Activated T-helper 2 cell treated with anti-CD3 and anti-CD28 coated beads, Interferon-gamma antibody, Interleukin-2, Interleukin-4, amounts not matched to agents 10 μg/mL and 5 μg/mL and 100 μg/mL, durations not matched to agents 14 hours and 24 hours and 36 hours (primary cell): ENCODE results near the gene TNFRSF25. TPM values are rescaled to one million over a fixed set of nuclear protein-coding genes. Genes with fewer than 3 reads are reported as not detected.

ENCODE experiments used
- DNase-seq: peaks from one replicate; pipeline ENCODE4 v3.0.0; 2021; ENCODE audit warnings: low spot score
- H3K27ac Mint-ChIP-seq: one replicate; pipeline ENCODE4 v1.8.0; 2021; ENCODE audit warnings: mixed read lengths
- H3K27me3 Mint-ChIP-seq: one replicate; pipeline ENCODE4 v1.8.0; 2021; ENCODE audit warnings: low read depth, mixed read lengths
- H3K36me3 Mint-ChIP-seq: one replicate; pipeline ENCODE4 v1.8.0; 2021; ENCODE audit warnings: low read depth, mixed read lengths
- H3K4me1 Mint-ChIP-seq: one replicate; pipeline ENCODE4 v1.8.0; 2021; ENCODE audit warnings: low read depth, mixed read lengths
- H3K4me3 Mint-ChIP-seq: one replicate; pipeline ENCODE4 v1.8.0; 2021; ENCODE audit warnings: low read depth, mild to moderate bottlenecking, moderate library complexity, mixed read lengths
- H3K9me3 Mint-ChIP-seq: one replicate; pipeline ENCODE4 v1.8.0; 2021; ENCODE audit warnings: mixed read lengths
- intact Hi-C: fragments of 100-400 bp; cut with micrococcal nuclease; formaldehyde crosslinking; loops from one replicate; pipeline ENCODE4 v1.15.1; 2023
- total RNA-seq: library from RNA; stranded (reverse); gene quantifications from 2 replicates; pipeline ENCODE4 v1.2.3, GENCODE V29; 2022

The TNFRSF25 gene
- total RNA-seq, 1 donor from 2014 or later, result 89.7 TPM

DNA sequence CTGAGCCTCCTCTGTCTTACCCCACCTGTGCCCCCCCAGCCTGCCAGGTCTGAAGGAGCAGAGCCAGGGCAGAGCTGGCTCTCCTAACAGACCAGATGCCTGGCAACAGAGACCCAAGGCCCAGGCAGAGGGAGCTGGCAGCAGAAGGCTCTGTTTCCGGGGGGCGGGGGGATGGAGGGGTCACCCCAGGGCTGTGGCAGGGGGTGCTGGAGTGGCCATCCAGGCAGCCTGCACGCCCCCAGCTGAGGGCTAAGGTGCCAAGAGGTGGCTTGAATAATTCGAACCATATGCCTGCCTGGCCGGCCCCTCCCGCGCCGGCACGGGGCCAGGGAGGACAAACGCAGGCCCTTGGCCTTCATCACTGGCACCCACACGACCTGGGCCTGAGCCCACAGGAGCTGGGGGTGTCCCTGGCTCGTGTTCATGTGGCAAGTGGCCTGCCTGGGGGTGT lies 41.5 kb upstream of the TNFRSF25 start:
- no peak overlapping the region for H3K27ac Mint-ChIP-seq
- no peaks in the 10 kb centered on the region for H3K9me3 Mint-ChIP-seq
- no peaks in the 10 kb centered on the region for H3K4me1 Mint-ChIP-seq
- no peak overlapping the region for H3K4me3 Mint-ChIP-seq
- DNase-seq, result no peak
- H3K27me3 Mint-ChIP-seq, result no peaks in the 10 kb centered on the region
- intact Hi-C loops, result no loop called here
- no peaks in the 10 kb centered on the region for H3K36me3 Mint-ChIP-seq

GRCh38 chr1:6507037-6507428 lies 41.1 kb upstream of the TNFRSF25 start:
- H3K36me3 Mint-ChIP-seq, result no peaks in the 10 kb centered on the region

DNA sequence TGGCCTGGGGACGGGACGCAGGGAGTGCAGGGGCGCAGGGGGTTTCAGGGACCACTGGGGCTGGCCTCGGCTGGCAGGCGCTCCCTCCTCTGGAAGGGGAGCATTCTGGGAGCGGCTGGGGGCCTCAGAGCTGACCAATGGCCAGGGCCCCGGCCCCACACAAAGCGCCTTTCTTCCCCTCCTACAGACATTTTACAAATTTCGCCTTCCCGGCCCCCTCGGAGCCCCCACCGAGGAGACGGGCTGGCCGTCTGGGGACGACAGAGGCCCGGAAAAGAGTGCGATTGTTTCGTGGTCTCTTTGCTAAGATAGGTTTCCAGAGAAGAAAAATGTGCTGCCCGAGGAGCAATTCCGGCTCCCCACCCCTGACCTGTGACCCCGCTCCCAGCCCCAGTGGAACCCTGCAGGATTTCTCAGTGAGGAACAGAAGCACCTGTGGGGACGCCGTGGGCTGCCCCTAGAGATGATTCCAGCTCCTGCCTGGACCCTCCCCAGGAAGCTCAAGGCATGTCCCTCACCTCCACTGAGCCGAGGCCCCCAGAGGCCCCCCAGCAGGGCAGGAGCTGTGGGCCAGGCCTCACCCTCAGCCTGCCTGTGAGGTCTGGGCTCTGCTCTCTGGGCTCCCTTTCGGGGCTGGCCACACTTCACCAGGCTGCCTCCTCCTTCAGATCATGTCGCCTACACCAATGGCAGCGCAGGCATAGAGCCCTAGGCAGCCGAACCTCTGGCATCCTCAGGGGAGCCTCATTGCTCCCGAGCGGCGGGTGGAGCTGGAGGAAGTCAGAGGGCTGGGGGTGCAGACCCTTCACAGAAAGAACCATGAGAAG lies 40.5 kb upstream of the TNFRSF25 start:
- H3K4me3 Mint-ChIP-seq, result no peak overlapping the region
- H3K36me3 Mint-ChIP-seq, result no peaks in the 10 kb centered on the region
- H3K9me3 Mint-ChIP-seq, result no peaks in the 10 kb centered on the region
- no peak for DNase-seq
- no peaks in the 10 kb centered on the region for H3K27me3 Mint-ChIP-seq
- intact Hi-C loops, result no loop called here
- H3K27ac Mint-ChIP-seq, result no peak overlapping the region
- no peaks in the 10 kb centered on the region for H3K4me1 Mint-ChIP-seq

More at GRCh38 chr1:6507037-6507428, 41.1 kb upstream of the TNFRSF25 start:
- H3K9me3 Mint-ChIP-seq, result no peaks in the 10 kb centered on the region
- H3K4me3 Mint-ChIP-seq, result no peak overlapping the region
- DNase-seq, result no peak
- no peaks in the 10 kb centered on the region for H3K4me1 Mint-ChIP-seq
- H3K27ac Mint-ChIP-seq, result no peak overlapping the region
- intact Hi-C loops, result no loop called here
- no peaks in the 10 kb centered on the region for H3K27me3 Mint-ChIP-seq

DNA sequence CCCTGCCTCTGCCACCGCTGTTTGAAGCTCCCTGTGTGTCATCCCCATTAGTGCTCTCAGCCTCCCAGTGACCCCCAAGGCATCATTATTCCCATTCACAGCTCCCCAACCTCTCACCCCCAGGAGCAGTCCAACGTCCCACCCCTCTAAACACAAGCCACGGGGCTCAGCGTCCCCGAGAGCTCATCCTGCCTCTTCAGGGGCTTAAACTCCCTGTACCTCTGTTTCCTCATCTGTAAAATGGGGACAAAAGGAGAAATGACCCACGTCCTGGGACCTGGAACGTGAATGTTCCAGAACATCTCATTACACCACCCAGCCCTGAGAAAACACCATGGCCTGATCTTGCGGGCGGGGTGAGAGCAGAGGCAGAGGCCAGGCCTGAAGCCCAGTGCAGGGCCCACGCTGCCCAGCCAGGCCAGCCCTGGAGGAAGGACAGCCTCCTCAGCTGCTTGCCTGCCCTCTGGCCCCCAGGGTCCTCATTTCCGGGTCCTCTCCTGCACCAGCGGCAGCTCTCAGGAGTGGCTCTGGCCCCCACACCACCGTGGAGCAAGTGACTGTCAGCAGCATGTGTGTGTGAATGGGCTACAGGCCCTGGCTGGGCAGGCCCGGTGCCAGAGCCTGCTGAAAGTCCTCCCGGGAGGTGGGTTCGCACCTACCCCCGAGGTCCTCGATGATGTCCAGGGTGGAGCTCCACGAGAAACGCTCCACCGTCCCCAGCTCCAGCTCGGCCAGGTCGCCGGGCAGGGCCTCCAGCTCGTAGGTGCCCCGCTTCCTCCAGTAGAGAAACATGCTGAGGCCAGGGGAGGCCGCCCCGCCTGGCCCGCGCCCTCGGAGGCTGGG lies 39.6 kb upstream of the TNFRSF25 start:
- Mint-ChIP-seq H3K36me3 (no peaks in the 10 kb centered on the region), H3K27ac (no peak overlapping the region), H3K4me3 (no peak overlapping the region), H3K27me3 (peaks cover 3% of the 10 kb centered on the region), H3K9me3 (no peaks in the 10 kb centered on the region), H3K4me1 (no peaks in the 10 kb centered on the region)
- intact Hi-C loops, result no loop called here
- DNase-seq, result no peak

- no peaks in the 10 kb centered on the region for H3K4me1 Mint-ChIP-seq
- peaks cover 3% of the 10 kb centered on the region for H3K27me3 Mint-ChIP-seq
- no peak overlapping the region for H3K4me3 Mint-ChIP-seq
- intact Hi-C loops, result no loop called here
- H3K9me3 Mint-ChIP-seq, result no peaks in the 10 kb centered on the region
- no peak for DNase-seq
- H3K36me3 Mint-ChIP-seq, result no peaks in the 10 kb centered on the region
- no peak overlapping the region for H3K27ac Mint-ChIP-seq
Measured at GRCh38 chr1:6504887-6505286, 38.9 kb upstream of the TNFRSF25 start.

- intact Hi-C loops, result no loop called here
- no peaks in the 10 kb centered on the region for H3K36me3 Mint-ChIP-seq
- no peak for DNase-seq
- H3K4me1 Mint-ChIP-seq, result no peaks in the 10 kb centered on the region
- no peak overlapping the region for H3K27ac Mint-ChIP-seq
- peaks cover 8% of the 10 kb centered on the region for H3K27me3 Mint-ChIP-seq
- H3K4me3 Mint-ChIP-seq, result no peak overlapping the region
- no peaks in the 10 kb centered on the region for H3K9me3 Mint-ChIP-seq
Measured at GRCh38 chr1:6503884-6504602, 38.1 kb upstream of the TNFRSF25 start.

DNA sequence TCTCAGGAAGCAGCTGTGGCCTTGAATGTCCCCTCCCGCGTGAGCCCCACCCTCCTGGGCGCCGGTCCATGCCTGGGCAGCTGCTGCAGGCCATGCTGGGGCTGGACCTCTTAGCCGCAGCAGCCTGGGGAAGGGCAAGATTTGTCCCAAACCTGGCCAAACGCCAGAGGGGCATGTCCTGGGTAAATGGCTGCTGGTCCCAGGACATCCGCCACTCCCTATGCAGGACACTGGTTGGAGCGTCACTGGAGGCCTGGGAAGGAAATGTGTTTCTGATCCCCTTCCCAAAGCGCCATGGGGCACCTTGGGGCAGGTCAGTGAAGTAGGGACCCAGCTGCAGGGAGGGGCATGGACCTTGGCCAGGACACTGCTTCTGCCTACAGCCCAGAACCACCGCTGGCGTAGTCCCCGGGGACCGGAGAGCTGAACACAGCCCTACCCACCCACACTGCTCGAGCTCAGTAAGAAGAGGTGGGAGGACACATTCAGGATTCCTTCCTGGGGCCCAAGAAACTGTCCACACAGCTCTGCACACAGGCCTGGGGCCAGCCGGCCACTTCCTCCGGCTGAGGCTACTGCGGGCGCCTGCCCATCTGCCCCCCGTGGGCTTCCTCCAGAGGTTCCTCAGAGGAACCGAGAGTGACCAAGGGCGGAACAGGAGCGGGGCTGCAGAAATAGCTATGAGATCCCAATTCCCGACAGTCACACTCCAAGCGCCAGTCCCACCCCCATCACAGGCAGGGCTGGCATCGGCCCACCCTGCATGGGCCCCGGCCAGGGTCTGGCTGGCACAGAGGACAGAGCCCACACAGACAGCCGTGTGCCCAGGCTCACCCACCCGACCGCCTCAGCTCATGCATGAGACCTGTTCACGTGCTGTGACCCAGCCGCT lies 36.3 kb upstream of the TNFRSF25 start:
- Mint-ChIP-seq H3K27ac (no peak overlapping the region), H3K4me1 (peaks cover 3% of the 10 kb centered on the region), H3K4me3 (no peak overlapping the region), H3K9me3 (no peaks in the 10 kb centered on the region), H3K36me3 (no peaks in the 10 kb centered on the region), H3K27me3 (peaks cover 18% of the 10 kb centered on the region)
- no peak for DNase-seq
- intact Hi-C loops, result no loop called here

DNA sequence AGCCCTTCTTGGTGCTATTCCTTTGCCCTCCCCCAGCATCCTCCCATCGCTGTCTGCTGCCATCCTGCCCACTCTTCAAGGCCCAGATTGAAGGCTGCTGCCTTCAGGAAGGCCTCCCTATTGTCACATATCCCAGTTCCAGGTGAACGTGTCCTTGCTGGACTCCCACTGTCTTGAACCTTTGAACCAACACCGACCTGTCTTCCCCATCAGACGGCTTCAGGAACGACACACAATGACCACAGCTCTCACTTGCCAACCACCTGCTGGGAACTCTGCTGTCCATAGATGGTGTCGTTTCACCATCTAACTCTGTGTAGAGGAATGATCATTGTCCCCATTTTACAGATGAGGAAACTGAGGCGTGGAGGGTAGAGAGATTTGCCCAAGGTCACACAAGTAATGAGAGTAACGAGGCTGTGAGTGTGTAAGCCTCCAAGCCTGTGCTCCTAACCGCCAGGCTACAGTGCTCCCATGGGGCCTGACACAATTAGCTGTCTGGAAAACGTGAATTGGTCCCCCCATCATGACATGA lies 35.4 kb upstream of the TNFRSF25 start:
- no peaks in the 10 kb centered on the region for H3K9me3 Mint-ChIP-seq
- H3K36me3 Mint-ChIP-seq, result no peaks in the 10 kb centered on the region
- H3K4me3 Mint-ChIP-seq, result no peak overlapping the region
- no peak overlapping the region for H3K27ac Mint-ChIP-seq
- DNase-seq, result no peak
- H3K4me1 Mint-ChIP-seq, result peaks cover 3% of the 10 kb centered on the region
- peaks cover 24% of the 10 kb centered on the region for H3K27me3 Mint-ChIP-seq
- intact Hi-C loops, result no loop called here

DNA sequence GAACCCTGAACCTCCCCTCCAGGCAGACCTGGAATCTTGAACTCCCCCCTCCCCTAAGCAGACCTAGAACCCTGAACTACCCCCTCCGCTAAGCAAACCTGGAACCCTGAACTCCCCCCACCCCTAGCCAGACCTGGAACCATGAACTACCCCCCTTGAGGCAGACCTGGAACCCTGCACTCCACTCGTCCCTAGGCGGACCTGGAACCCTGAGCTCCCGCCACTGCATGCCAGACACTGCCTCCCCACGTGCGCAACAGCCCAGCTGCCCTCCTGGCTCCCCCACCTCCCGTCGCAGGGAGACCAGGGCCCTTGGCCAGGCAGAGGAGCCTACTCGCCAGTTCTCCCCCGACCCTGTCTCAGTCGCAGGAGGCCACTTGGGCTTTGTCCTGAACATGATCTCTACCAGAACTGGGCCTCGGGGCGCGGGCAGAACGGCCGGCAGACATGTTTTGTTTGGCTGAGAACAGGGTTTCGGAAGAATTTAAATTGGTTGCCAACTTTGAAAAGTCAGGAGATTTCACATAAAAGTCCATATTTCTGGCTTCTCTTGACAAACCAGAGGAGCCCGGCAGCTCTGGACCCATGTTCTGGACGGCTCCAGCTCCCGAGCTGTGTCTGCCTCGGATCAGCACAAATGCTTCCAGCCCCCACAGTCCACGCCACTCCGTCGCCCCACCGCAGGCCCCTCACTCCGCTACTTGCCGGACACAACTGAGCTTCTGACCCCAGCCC lies 34.7 kb upstream of the TNFRSF25 start:
- no peaks in the 10 kb centered on the region for H3K36me3 Mint-ChIP-seq
- H3K27ac Mint-ChIP-seq, result no peak overlapping the region
- H3K27me3 Mint-ChIP-seq, result peaks cover 26% of the 10 kb centered on the region
- no peak for DNase-seq
- H3K4me1 Mint-ChIP-seq, result peaks cover 3% of the 10 kb centered on the region
- H3K9me3 Mint-ChIP-seq, result no peaks in the 10 kb centered on the region
- H3K4me3 Mint-ChIP-seq, result no peak overlapping the region
- intact Hi-C loops, result no loop called here

DNA sequence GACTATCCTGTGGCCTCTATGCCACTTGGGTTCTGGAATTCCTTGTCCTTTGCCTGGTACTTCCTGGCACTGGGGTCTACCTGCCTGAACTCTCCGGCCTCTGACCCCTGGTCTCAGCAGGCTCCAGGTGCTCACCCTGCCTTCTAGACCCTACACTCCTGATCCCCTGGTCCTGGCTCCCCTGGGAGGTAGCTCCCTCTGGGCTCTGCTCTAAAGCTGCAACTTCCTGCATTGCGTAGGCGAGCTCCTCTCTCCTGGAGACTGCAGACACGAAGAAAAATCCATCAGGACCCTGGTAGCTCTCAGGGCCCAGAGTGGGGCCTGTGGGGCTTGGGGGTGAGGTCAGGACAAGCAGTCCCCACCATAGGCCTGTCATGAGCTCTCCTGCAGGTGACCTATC lies 33.3 kb upstream of the TNFRSF25 start:
- H3K9me3 Mint-ChIP-seq, result no peaks in the 10 kb centered on the region
- peaks cover 26% of the 10 kb centered on the region for H3K27me3 Mint-ChIP-seq
- H3K4me3 Mint-ChIP-seq, result peak overlapping the region; percentile 26
- no peak for DNase-seq
- peaks cover 3% of the 10 kb centered on the region for H3K4me1 Mint-ChIP-seq
- no peaks in the 10 kb centered on the region for H3K36me3 Mint-ChIP-seq
- intact Hi-C loops, result no loop called here
- H3K27ac Mint-ChIP-seq, result no peak overlapping the region

DNA sequence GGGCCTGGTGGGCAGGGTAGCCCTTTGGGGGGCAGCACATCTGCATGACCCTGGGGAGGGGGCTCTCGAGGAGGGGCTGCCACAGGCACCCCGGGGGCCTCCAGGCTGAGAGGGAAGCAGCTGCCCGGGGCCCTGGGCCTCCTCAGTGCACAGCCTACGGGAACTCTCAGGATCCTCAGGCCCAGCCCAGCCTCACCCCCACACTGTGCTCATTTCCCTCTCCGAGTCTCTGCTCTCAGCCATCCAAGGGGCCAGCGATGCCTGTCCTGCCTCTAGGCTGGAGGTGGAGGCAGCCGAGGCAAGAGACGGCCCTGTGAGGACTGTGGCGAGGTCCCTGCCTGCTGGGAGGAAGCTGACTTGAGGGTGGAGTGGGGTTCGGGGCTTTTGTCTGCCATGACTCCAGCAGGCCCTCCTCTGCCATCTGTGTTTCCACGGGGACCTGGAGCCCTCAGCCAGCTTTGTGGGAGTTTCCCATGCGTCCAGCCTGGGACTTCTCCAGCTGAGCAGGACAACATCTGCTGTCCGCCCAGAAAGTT lies 32.7 kb upstream of the TNFRSF25 start:
- intact Hi-C loops, result no loop called here
- H3K9me3 Mint-ChIP-seq, result no peaks in the 10 kb centered on the region
- DNase-seq, result no peak
- H3K27me3 Mint-ChIP-seq, result peaks cover 26% of the 10 kb centered on the region
- H3K4me1 Mint-ChIP-seq, result peaks cover 3% of the 10 kb centered on the region
- no peak overlapping the region for H3K4me3 Mint-ChIP-seq
- H3K36me3 Mint-ChIP-seq, result no peaks in the 10 kb centered on the region
- no peak overlapping the region for H3K27ac Mint-ChIP-seq
